Ishikawa (cell line): Measurements from ENCODE around the gene PRRC2B.
A peak's percentile ranks its signal among the peaks of the same experiment; 100 is the strongest.

Experiments
- CEBPB ChIP-seq: IDR thresholded peaks from 2 replicates; pipeline ENCODE4 v1.6.1; 2012
- CREB1 ChIP-seq: IDR thresholded peaks from 2 replicates; pipeline ENCODE4 v1.6.1; 2012; ENCODE audit warnings: low read depth
- EGR1 ChIP-seq: IDR thresholded peaks from 2 replicates; pipeline ENCODE4 v1.6.1; 2012
- EP300 ChIP-seq: IDR thresholded peaks from 2 replicates; pipeline ENCODE4 v1.6.1; 2012; ENCODE audit warnings: borderline replicate concordance
- FOXM1 ChIP-seq: IDR thresholded peaks from 2 replicates; pipeline ENCODE4 v1.6.1; 2012; ENCODE audit warnings: low read depth, borderline replicate concordance
- MAX ChIP-seq: IDR thresholded peaks from 2 replicates; pipeline ENCODE4 v1.6.1; 2012
- NFIC ChIP-seq: IDR thresholded peaks from 2 replicates; pipeline ENCODE4 v1.6.1; 2012
- RAD21 ChIP-seq: IDR thresholded peaks from 2 replicates; pipeline ENCODE4 v1.6.1; 2012; ENCODE audit warnings: low read depth
- REST ChIP-seq: IDR thresholded peaks from 2 replicates; pipeline ENCODE4 v1.6.1; 2012; ENCODE audit warnings: low read depth, mild to moderate bottlenecking
- TAF1 ChIP-seq: IDR thresholded peaks from 2 replicates; pipeline ENCODE4 v1.6.1; 2012; ENCODE audit warnings: low read depth, mild to moderate bottlenecking
- TCF12 ChIP-seq: IDR thresholded peaks from 2 replicates; pipeline ENCODE4 v1.6.1; 2012; ENCODE audit warnings: low read depth
- TEAD4 ChIP-seq: IDR thresholded peaks from 2 replicates; pipeline ENCODE4 v1.6.1; 2012
- USF1 ChIP-seq: IDR thresholded peaks from 2 replicates; pipeline ENCODE4 v1.6.1; 2012
- YY1 ChIP-seq: IDR thresholded peaks from 2 replicates; pipeline ENCODE4 v1.6.1; 2012; ENCODE audit warnings: low read depth
- ZBTB7A ChIP-seq: IDR thresholded peaks from 2 replicates; pipeline ENCODE4 v1.6.1; 2012; ENCODE audit warnings: low read depth

PRRC2B gene

GRCh38 chr9:131398204-131398603 lies 4.3 kb downstream of the PRRC2B start:
- TF ChIP-seq ZBTB7A (no peak), YY1 (no peak), EP300 (no peak), FOXM1 (no peak), USF1 (no peak), TCF12 (no peak), CEBPB (no peak), MAX (no peak), CREB1 (no peak), TAF1 (no peak), REST (no peak)

GRCh38 chr9:131399972-131400371 lies 6.1 kb downstream of the PRRC2B start:
- TF ChIP-seq USF1 (no peak), MAX (no peak)

GRCh38 chr9:131400627-131401026 lies 6.7 kb downstream of the PRRC2B start:
- TF ChIP-seq TEAD4: no peak
- no peak for TF ChIP-seq TAF1
- no peak for TF ChIP-seq USF1
- TF ChIP-seq FOXM1: no peak
- TF ChIP-seq MAX: no peak
- no peak for TF ChIP-seq EP300

GRCh38 chr9:131402073-131402472 lies 8.2 kb downstream of the PRRC2B start:
- TF ChIP-seq RAD21 (0 out of 2 replicates have a peak, but pooled peaks have one; percentile 2), TEAD4 (no peak)

- TF ChIP-seq FOXM1 (0 out of 2 replicates have a peak, but pooled peaks have one; percentile 20), TCF12 (peak; percentile 65), EGR1 (no peak), REST (no peak), MAX (peak; percentile 53; the same call in 1 of the 2 replicates), RAD21 (0 out of 2 replicates have a peak, but pooled peaks have one; percentile 2), USF1 (no peak), NFIC (peak; percentile 86), EP300 (peak; percentile 43; the same call in 1 of the 2 replicates), CEBPB (peak; percentile 90), CREB1 (no peak), TEAD4 (peak; percentile 18; the same call in 1 of the 2 replicates), ZBTB7A (no peak), YY1 (no peak), TAF1 (no peak)
Measured at GRCh38 chr9:131402738-131403492, 9.0 kb downstream of the PRRC2B start.
